ENCODE data around the gene ST6GALNAC3.
"Not testable (repeated sequence)": the region's sequence is repeated elsewhere in the genome, so short reads cannot be mapped to it uniquely, and the experiment has no call there.

Gene ST6GALNAC3

DNA sequence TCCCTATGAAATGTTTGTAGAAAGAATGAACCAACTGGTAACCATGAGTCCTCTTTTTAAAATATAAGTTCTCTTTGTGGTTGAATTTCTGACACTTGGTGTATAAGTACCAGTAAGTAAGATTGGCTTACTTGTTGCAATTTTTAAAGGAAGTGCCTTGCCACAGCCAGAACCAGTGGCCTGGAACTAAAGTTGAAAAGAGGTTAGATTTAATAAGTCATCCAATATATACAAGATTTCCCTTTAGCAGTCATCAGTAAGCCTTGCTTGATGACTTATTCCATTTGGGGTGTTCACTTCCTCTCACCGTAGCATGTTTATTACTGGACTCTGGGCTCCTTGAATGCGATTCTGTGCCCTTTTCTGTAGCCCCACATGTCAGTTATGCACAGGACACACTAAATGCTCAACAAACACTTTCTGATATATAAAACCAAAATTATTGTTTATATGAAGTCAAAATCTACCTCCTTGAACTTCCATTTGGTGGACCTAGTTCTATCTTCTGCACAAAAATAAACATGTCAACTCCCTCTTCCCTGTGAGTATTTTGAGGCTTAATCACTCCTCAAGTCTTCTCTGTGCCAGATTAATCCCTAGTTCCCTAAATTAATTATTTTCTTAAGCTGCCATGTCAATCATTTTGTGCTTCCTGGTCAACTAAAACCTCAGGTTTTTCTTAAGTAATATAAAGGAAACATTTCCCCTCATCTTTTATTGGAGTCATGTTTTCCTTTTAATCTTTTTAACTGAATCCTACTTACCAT lies 218.1 kb downstream of the ST6GALNAC3 start:
- DNase-seq: no peak

DNA sequence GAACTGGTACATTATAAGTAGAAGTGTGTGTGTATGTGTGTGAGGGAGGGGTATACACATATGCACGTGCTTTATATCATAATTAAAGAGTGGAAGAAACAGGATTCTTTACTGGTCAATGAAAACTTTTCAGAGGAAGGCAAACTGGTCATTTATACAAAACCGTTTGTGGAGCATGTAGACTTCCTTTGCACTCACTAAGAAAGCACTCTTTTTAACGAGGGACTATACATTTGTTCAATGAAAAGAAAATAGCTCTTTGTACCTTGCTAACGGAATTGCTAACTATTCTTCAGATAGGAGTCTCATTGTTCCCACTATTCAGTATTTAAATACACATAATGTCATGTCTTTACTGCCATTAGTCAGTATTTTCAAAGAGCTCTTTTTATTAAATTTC lies 219.3 kb downstream of the ST6GALNAC3 start:
- DNase-seq: no peak

DNA sequence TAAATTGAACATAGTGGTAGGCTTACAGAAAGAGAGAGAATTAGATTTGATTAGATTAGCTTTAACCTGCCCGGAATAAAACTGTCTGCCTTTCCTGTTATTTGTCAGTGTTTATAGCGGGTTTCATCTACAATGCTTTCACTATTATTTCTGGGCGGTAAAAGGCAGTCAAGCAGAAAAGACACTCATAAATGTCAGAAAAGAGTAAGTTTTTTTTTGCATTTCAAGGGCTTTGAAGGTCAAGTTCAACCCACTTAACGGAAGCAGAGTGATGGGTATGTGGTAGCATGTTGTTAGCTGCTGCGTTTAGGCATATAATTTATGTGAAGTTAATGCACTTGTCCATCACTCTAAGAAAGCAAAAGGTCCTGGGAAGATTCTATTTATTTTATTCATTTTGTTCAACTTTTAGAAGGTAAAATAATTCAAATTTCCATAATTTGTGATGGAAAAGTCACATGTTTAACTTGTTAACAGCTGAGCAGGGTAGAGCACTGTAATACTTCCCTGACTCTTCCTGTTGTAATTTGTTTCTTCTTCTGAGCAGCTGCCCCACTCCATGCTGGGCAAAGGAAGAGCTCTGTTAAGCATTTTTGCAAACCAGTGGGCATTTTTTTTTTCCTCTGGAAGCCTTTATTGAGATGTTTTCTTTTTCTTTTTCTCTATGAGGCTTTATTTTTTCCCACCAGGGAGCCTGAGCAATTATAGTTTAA lies 220.1 kb downstream of the ST6GALNAC3 start:
- DNase-seq: no peak

DNA sequence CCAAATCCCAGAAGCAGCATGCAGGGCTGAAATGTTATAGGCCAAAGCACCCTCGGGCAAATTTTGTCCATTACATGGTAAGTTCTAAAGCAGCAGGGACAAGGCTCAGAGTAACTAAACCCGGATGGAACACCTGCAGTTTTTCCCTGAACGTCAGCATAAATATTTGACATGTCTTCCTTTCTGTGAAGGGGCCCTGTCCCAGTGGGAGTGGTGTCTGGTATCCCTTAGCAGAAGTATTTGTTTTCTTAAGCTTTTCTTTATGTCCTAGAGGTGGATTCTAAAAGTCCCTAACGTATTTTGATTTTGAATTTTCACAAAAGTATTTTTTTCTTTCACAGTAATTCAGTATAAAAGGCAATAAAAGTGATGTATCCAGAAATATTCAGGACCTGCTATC lies 223.9 kb downstream of the ST6GALNAC3 start:
- no peak for DNase-seq

DNA sequence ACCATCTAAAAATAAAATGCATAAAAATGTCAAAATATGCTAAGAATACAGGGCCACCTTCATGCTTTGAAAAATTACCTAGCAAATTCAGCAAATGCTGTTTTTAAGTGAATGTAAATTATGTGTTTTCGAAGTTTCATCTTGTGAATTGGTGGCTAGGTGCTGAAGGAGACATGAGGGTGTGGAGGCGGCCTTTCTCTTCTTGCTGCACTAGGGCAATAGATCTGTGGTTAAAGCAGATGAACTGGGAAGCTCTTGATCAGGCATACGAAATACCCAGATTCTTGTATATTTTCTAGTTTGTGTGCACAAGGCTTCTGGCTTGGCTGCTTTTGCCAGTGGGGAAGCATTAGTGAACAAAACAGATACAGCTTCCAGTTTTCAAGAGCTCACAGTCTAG lies 224.5 kb downstream of the ST6GALNAC3 start:
- DNase-seq: no peak

DNA sequence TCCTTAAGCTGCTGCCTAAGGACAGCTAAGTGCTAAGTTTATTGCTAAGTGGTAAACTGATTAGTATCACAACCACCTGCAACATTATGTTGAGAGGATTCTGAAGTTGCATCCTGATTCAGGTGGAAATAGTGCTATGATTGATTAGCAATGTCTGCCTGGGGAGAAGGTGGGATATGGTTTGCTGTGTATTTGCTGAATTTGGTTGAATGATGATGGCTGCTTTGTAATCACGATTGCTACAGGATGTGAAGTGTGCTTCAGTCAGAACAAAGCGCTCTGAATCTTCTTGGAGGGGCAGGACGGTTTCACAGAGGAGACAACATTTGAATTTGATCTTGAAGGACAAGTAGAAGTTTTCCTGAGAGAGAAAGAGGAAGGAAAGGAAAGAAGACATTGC lies 226.0 kb downstream of the ST6GALNAC3 start:
- no peak for DNase-seq

DNA sequence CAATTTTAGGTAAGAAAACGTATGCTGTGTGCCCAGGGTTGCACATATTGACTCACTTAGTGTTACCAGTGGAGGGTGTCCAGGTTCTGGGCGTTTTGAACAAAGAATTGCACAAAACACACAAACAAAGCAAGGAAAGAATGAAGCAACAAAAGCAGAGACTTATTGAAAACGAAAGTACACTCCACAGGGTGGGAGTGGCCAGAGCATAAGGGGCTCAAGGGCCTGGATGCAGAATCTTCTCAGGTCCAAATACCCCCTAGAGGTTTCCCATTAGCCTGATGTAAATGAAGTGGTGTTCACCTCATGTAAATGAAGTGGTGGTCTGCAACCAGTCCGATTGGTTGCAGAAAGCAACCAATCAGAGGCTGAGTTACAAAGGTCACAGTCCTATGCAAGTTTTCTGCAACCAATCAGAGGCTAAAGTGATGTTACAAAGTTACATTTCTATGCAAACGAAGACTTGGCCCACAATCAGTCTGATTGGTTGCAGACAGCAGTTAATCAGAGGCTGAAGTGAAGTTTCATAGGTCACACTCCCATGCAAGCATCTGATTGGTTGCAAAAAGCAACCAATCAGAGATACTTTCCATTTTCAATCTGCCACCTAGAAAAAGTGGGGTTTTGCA lies 228.3 kb downstream of the ST6GALNAC3 start:
- DNase-seq: no peak

DNA sequence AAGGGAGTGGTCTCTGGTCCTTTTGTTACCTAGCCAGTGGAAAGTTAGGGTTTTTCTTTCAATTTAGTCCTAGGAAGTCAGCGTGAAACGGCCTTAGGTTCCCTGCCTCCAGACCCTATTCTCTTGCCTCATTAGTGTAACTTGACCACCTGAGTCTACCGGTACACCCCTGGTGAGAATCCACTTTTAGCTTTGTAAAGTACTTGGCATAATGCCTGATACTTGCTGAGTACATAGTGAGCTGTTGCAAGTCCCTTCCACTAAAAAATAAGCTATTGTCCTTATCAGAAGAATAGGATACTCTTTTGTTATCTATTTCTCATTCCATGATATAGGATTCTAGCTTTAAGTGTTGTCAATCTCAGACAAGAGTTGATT lies 228.8 kb downstream of the ST6GALNAC3 start:
- DNase-seq: no peak

DNA sequence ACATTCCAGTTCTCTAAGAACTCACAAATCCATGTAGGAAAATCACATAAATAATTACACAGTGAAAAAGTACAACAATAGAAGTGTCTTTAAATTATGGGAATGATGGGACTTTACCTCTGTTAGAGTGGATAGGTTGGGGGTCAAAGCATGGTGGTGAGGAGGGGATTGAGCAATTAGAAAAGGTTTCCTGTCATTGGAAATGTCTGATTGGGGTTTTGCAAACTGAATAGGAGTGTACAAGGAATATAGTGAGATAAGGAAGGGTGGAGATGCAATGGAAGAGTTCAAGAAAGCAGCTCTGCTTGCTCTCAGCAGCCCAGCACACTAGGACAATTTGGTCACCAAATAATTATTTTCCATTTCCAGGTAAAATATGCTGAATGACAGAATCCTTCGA lies 238.8 kb downstream of the ST6GALNAC3 start:
- no peak for DNase-seq

DNA sequence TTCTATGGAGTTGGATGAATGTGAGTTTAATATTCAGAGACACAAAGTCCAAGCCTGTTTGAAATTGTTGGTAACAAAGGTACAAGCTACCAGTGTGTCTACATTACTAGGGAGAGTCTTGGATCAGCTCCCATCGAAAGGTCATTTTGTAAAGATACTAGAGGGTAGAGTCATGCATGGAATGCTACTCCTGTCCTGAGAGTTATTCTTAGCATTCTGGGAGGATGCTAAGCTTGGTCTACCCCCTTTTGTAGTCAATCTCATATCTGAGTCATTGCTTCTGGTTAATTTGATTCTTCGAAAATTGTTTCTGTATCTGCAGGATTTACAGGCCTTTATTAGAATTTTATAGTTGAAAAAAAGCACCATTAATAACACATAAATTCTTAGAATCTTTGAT lies 240.2 kb downstream of the ST6GALNAC3 start:
- no peak for DNase-seq

DNA sequence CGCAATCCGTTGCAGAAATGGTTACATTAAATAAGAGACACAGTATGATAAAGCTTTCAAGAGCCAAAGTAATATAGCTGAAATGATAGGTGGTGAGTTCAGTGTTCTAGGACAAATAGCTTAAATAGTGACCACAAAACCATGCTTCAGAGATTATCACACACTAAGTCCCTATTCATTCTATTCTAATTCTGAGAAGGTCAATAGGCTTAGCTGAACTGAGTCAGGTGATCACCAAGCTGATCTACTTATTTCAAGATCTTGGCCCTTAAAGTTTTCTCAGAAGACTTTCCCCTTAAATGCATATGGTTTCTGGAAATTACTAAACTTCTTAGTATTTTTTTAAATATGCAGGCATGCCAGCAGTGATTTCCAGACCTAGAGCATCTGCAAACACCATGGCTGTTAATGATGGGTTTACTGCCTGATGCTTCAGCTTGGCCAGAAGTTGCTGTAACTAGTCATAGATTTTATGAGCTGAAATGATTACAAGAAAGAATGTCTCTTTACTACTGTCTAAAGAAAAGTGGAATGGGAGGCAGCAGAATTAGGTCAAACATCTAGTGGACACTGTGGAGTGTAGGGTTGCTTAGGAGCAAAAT lies 242.9 kb downstream of the ST6GALNAC3 start:
- DNase-seq: no peak

DNA sequence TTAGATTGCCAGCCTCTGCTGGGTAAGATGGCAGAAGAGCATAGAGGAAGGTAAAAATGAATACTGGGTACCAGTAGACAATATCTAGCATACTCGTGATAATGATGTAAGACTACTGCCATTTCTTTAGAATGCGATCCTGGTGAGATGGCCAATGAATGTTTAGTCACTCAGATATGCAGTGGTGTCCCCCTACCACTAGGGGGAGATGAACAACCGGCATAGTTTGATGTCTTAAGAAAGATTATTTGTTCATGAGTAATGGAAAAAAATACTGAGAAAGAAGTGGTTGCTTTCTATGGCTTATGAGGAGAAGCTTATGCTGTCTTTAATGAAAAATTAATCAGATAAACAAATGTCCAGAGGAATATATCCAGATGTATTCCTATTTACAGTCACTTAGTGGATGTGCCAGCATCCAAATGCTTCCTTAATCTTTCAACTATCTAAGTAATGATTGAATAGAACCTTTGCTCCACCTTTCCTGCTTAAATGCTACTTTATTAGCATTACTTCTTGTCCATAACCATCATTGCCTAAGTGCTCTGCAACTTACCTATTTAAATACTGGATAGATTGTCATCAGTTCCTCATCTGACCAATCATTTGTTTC lies 256.6 kb downstream of the ST6GALNAC3 start:
- DNase-seq: no peak

DNA sequence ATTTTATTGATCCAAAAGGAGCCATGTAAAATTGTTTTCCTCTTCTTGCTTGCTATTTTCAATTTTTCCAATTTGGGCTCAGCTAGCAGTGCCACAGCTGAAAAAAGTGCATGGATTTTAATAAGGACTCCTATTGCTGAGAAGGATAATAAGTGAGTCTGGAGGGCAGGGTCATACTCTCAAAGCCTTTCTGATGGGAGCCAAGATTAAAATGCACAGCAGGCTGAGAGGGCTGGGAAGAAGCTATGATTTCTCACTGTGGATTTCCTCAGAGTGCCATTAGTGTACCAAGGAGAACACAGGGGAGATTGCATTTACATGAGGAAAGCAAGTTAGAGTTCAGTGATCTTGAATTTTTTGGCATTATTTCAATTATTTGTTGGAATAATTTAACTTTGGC lies 261.3 kb downstream of the ST6GALNAC3 start:
- no peak for DNase-seq

DNA sequence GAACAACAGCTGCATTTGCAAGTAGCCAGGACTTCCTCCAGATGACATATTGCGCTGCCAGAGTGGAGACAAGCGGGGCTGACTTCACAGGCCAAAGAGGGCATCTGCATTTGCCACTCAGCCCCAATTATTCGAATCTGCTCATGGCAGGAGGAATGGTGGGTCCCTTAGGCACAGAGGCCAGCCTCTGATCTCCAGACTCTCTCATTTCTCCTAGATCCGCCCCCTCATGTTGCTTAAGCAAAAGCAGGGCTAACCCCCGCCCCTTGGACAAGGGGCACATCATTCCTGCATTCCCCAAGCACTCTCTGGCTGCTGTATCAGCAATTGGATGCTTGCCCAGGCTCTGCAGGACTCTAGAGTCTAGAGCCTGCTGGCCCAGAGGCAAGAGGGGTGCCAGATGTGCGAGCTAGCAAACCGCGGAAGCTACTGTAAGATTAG lies 262.4 kb downstream of the ST6GALNAC3 start:
- no peak for DNase-seq

DNA sequence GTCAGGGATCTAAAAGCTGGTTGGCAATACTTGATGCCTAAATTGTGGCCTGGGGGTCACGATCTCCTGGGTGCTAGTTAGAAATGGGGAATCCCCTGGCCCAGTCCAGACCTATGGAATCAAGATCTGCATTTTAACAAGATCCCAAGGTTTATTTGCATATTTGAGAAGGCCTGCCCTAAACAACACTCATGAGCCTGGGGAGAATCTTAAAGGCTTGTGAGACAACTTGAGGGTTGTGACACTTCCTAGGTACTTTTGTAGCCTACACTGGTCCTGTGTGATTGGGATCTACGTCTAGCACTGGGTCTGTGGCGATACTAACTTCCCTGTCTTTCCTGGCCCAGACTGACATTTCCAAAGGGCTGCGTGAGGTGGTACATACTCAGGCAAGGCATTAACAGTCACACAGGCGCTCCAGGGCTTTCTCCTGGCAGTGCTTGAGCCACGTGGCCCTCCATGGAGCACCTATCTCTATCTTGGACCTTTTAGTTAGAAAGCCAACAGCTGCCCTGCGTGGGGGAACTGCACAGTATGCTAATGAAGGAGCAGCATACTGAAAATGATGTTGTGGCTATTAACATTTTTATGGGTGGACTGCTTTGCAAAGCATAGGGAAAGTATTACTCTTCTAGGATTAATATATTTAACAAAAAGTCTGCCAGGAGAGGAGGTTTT lies 263.1 kb downstream of the ST6GALNAC3 start:
- DNase-seq: no peak

DNA sequence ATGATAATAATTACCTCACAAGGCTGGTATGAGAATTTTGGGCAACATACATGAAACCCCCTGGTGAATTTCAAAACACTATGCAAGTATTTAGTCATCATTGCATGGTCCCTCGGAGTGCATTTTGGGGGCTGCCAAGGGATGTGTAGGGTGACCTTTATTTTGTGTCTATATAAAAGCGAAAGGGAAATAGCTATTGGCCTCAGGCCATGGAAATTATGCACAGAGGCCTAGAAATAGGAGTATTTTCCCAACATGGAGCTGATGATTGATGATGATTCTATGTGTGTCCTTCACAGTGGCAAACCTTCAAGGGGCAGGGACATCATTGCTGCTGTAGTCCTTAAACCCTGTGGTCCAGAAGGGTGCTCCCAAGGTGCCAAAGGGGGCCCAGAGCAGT lies 265.5 kb downstream of the ST6GALNAC3 start:
- no peak for DNase-seq

DNA sequence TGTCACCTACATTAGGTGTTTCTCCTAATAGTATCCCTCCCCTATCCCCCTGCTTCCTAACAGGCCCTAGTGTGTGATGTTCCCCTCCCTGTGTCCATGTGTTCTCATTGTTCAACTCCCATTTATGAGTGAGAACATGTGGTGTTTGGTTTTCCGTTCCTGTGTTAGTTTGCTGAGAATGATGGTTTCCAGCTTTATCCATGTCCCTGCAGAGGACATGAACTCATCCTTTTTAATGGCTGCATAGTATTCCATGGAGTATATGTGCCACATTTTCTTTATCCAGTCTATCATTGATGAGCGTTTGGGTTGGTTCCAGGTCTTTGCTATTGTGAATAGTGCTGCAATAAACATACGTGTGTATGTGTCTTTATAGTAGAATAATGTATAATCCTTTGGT lies 267.3 kb downstream of the ST6GALNAC3 start:
- DNase-seq: not testable (repeated sequence)

DNA sequence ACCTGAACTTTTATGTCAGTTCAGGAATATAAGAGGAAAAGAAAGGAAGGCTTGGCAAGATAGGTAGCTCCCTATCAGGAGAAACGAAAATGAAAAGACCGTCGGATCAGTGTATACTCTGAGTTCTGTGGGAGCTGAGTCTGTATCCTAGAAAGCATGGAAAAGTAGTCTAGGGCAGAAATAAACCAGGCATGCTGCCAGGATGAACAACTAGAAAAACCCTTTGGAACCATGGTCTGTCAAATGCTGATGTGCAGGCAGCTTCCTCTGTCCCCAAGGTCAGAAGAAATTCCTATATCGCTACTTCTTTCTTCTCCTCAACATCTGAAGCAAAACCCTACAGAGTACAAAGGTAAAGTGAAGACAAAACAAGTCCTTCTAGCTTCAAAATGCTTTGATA lies 268.8 kb downstream of the ST6GALNAC3 start:
- DNase-seq: no peak

DNA sequence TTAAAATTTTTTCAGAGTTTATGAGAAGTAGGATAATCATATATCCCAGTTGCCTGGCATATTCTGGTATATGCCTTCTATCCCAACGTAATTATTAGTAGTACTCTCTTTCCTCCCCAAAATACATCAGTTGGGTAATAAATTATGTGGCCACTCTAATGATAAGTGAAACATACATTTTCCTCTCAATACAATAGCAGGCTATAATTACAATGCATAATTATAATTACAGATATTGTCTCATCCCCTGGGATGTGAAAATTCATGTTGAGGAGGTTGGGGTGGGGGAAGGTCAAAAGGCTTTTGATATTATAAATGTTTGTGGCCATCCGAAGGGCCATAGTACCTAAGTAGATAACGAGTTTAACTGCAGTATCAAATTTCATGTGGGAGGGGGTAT lies 277.1 kb downstream of the ST6GALNAC3 start:
- no peak for DNase-seq

DNA sequence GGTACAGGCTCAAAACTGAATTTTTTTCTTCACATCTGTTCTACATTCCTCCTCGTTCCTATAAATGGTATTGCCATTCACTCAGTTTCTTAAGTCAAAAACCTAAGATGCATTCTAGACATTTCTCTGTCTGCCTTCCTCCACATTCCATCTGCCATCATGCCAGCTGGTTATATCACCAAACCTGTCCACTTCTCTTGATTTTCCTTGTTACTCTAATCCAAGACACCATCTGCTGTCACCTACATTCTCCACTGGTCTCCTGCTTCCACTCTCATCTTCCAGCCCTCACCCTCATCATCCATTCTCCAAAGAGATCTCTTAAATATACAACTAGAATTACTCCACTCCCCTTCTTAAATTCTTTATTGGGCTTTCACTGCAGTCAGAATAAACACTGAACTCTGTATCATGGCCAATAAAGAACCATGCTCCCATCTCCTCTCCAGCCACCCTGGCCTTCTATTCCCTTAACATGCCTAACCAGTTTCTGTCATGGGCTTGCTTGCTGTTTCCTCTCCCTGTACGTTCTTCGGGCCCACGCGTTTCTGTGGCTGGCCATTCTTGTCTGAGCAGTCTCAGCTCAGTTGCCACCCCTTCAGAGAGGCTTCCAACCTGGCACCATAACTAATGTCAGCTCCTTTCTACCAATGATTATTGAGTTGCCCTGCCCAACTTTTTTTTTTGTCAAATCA lies 278.3 kb downstream of the ST6GALNAC3 start:
- DNase-seq: no peak

DNA sequence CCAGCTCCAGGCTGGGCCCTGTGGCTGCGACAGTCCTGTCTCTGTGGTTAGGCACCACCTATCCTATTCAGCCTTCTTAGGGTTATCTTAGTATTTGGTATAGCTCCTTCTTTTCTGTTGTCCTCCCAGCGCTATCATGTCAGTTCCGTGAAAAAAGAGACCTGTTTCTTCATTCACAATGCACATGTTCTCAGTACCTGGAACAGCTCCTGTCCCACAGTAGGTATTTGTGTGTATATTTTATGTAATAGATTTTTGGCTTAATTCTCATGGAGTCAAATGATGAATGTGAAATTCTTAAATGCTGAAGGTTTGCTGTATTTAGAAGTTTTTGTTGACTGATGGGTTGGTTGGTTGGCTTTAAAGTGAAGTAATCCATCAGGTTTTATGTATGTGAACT lies 279.7 kb downstream of the ST6GALNAC3 start:
- no peak for DNase-seq

DNA sequence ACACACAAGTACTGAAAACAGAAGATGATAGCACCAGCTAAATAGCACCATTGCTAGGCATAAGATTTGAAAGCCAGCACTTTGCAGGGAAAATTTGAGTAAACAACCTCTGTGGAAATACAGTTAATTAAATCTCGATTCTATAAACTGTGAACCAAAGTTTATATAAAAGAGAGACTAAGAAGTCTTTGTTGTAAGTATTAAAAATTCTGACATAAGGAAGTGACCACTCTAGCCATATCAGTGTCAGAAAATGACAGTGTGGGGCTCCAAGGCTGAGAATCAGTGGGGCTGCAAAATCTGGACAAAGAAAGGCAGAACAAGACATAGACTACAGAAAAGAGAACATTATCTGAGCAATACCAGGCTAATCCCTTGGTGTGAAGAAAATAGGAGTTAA lies 292.2 kb downstream of the ST6GALNAC3 start:
- no peak for DNase-seq
